NT2/D1 (cell line): ENCODE results near the gene MTMR10.

Experiments used
- SUZ12 ChIP-seq: IDR thresholded peaks from 2 replicates; pipeline ENCODE4 v1.6.1; 2011; ENCODE audit not compliant: insufficient read length, insufficient read depth; ENCODE audit errors: extremely low read depth
- YY1 ChIP-seq: IDR thresholded peaks from 2 replicates; pipeline ENCODE4 v1.6.1; 2011; ENCODE audit not compliant: insufficient read length, insufficient read depth
- ZNF274 ChIP-seq: IDR thresholded peaks from 2 replicates; pipeline ENCODE4 v1.6.1; 2011; ENCODE audit warnings: mild to moderate bottlenecking, low read depth, low read length

- no peak for TF ChIP-seq ZNF274
- TF ChIP-seq SUZ12: no peak
- TF ChIP-seq YY1: no peak
Observed at GRCh38 chr15:30923429-30923828, 68.0 kb downstream of the MTMR10 start.
